ENCODE results near the gene SH3GL1.
A peak's percentile ranks its signal among the peaks of the same experiment; 100 is the strongest.
"Not testable (repeated sequence)": the region's sequence is repeated elsewhere in the genome, so short reads cannot be mapped to it uniquely, and the experiment has no call there.

Gene SH3GL1

DNA sequence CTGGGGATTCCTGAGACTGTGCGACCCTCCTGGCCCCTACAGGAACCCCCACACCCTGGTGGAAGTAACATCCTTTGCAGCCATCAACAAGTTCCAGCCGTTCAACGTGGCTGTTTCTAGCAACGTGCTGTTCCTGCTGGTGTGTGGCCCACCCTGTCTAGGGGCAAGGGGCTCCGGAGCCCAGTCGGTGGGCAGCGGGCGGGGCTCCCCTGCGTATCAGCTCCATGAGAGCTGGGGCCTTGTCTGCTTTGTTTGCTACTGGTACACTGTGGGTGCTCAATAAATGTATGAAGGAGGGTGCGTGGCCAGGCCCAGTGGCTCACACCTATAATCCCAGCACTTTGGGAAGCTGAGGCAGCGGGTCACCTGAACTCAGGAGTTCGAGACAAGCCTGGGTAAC lies 46.1 kb downstream of the SH3GL1 start:
- Histone ChIP-seq H2AFZ (ENCODE audit: low read depth, low read length) (no peak overlapping the region), H3K36me3 (ENCODE audit: insufficient read depth, low read length) (peaks cover 42% of the 10 kb centered on the region), H3K27ac (ENCODE audit: low read length) (no peak overlapping the region), H4K20me1 (ENCODE audit: insufficient read depth, low read length) (peaks cover 9% of the 10 kb centered on the region; the same call in 1 of the 2 replicates), H3K9me3 (ENCODE audit: insufficient read depth, low read length, severe bottlenecking) (no peaks in the 10 kb centered on the region), H3K9ac (ENCODE audit: low read depth, low read length) (no peak overlapping the region), H3K79me2 (ENCODE audit: insufficient read depth, low read length) (no peaks in the 10 kb centered on the region), H3K4me1 (ENCODE audit: insufficient read depth, low read length) (no peaks in the 10 kb centered on the region), H3K4me3 (ENCODE audit: low read depth in 1 of 2, low read length in 2 of 2) (no peak overlapping the region), H3K4me2 (ENCODE audit: insufficient read depth, low read length) (no peak overlapping the region), H3K27me3 (ENCODE audit: insufficient read depth, low read length, poor library complexity) (no peaks in the 10 kb centered on the region)
- TF ChIP-seq, protein P1, sequence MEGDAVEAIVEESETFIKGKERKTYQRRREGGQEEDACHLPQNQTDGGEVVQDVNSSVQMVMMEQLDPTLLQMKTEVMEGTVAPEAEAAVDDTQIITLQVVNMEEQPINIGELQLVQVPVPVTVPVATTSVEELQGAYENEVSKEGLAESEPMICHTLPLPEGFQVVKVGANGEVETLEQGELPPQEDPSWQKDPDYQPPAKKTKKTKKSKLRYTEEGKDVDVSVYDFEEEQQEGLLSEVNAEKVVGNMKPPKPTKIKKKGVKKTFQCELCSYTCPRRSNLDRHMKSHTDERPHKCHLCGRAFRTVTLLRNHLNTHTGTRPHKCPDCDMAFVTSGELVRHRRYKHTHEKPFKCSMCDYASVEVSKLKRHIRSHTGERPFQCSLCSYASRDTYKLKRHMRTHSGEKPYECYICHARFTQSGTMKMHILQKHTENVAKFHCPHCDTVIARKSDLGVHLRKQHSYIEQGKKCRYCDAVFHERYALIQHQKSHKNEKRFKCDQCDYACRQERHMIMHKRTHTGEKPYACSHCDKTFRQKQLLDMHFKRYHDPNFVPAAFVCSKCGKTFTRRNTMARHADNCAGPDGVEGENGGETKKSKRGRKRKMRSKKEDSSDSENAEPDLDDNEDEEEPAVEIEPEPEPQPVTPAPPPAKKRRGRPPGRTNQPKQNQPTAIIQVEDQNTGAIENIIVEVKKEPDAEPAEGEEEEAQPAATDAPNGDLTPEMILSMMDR (IDR thresholded peaks at IDR 0.05; ENCODE audit: borderline replicate concordance, extremely low read depth, low read length, poor library complexity, severe bottlenecking): no peak
- no peak for ATAC-seq (ENCODE audit: insufficient read depth, low read depth)
- no peak for DNase-seq

DNA sequence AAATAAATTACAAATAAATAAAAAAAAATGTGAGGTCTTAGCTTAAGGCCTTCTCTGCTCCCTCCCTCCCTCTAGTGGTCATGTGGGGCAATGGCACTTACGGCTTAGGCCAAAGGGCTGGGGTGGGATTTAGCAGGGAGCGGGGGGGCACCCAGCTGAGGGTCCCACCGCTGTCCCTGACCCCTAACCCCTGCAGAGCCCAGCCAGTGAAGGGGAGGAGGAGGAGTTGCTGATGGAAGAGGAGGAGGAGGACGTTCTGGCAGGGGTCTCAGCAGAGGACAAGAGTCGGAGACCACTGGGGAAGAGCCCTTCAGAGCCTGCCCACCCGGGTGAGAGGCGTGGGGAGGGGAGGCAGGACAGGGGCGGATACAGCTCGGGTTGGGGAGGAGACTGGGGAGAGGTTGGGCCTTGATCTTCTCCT lies 47.6 kb downstream of the SH3GL1 start:
- no peak overlapping the region for H2AFZ ChIP-seq (ENCODE audit: low read depth, low read length)
- H4K20me1 ChIP-seq (ENCODE audit: insufficient read depth, low read length): peaks cover 9% of the 10 kb centered on the region; the same call in 1 of the 2 replicates
- no peak overlapping the region for H3K27ac ChIP-seq (ENCODE audit: low read length)
- no peak overlapping the region for H3K4me3 ChIP-seq (ENCODE audit: low read depth in 1 of 2, low read length in 2 of 2)
- no peaks in the 10 kb centered on the region for H3K9me3 ChIP-seq (ENCODE audit: insufficient read depth, low read length, severe bottlenecking)
- H3K27me3 ChIP-seq (ENCODE audit: insufficient read depth, low read length, poor library complexity): no peaks in the 10 kb centered on the region
- H3K36me3 ChIP-seq (ENCODE audit: insufficient read depth, low read length): peaks cover 32% of the 10 kb centered on the region
- no peaks in the 10 kb centered on the region for H3K79me2 ChIP-seq (ENCODE audit: insufficient read depth, low read length)
- H3K4me1 ChIP-seq (ENCODE audit: insufficient read depth, low read length): no peaks in the 10 kb centered on the region
- TF ChIP-seq EZH2 (IDR thresholded peaks at IDR 0.05; ENCODE audit: borderline replicate concordance, low read depth, low read length, severe bottlenecking): no peak
- TF ChIP-seq, protein P1 (IDR thresholded peaks at IDR 0.05; ENCODE audit: borderline replicate concordance, extremely low read depth, low read length, poor library complexity, severe bottlenecking): peak; percentile 74
- H3K9ac ChIP-seq (ENCODE audit: low read depth, low read length): no peak overlapping the region
- ATAC-seq (ENCODE audit: insufficient read depth, low read depth) (peak; percentile 82), DNase-seq (peak; percentile 68)
- no peak overlapping the region for H3K4me2 ChIP-seq (ENCODE audit: insufficient read depth, low read length)

DNA sequence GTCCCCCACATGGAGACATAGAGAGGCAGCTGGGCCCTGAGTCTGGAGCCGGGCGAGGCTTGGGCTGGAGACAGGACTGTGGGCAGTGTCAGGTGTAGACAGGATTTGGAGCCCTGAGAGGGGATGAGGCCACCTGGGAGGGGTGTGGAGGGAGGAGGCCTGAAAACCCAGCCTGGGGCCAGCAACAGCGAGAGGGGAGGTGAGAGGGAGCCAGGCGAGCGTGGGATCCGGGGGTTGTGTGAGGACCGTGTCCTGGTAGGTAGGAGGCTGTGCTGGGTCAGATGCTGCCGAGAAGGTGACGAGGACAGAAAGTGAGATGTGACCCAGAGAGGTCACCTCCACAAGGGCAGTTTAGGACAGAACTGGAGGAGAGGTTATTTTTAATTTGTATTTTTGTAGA lies 49.6 kb downstream of the SH3GL1 start:
- no peak overlapping the region for H3K9ac ChIP-seq (ENCODE audit: low read depth, low read length)
- no peaks in the 10 kb centered on the region for H3K79me2 ChIP-seq (ENCODE audit: insufficient read depth, low read length)
- no peak overlapping the region for H2AFZ ChIP-seq (ENCODE audit: low read depth, low read length)
- H3K4me2 ChIP-seq (ENCODE audit: insufficient read depth, low read length): no peak overlapping the region
- peaks cover 13% of the 10 kb centered on the region; the same call in 1 of the 2 replicates for H4K20me1 ChIP-seq (ENCODE audit: insufficient read depth, low read length)
- no peaks in the 10 kb centered on the region for H3K9me3 ChIP-seq (ENCODE audit: insufficient read depth, low read length, severe bottlenecking)
- H3K4me1 ChIP-seq (ENCODE audit: insufficient read depth, low read length): peaks cover 3% of the 10 kb centered on the region; the same call in 1 of the 2 replicates
- no peak for DNase-seq
- TF ChIP-seq EZH2 (IDR thresholded peaks at IDR 0.05; ENCODE audit: borderline replicate concordance, low read depth, low read length, severe bottlenecking): no peak
- TF ChIP-seq, protein P1 (IDR thresholded peaks at IDR 0.05; ENCODE audit: borderline replicate concordance, extremely low read depth, low read length, poor library complexity, severe bottlenecking): no peak
- no peaks in the 10 kb centered on the region for H3K27me3 ChIP-seq (ENCODE audit: insufficient read depth, low read length, poor library complexity)
- ATAC-seq (ENCODE audit: insufficient read depth, low read depth): no peak
- H3K36me3 ChIP-seq (ENCODE audit: insufficient read depth, low read length): peaks cover 40% of the 10 kb centered on the region
- H3K27ac ChIP-seq (ENCODE audit: low read length): no peak overlapping the region
- H3K4me3 ChIP-seq (ENCODE audit: low read depth in 1 of 2, low read length in 2 of 2): no peak overlapping the region

DNA sequence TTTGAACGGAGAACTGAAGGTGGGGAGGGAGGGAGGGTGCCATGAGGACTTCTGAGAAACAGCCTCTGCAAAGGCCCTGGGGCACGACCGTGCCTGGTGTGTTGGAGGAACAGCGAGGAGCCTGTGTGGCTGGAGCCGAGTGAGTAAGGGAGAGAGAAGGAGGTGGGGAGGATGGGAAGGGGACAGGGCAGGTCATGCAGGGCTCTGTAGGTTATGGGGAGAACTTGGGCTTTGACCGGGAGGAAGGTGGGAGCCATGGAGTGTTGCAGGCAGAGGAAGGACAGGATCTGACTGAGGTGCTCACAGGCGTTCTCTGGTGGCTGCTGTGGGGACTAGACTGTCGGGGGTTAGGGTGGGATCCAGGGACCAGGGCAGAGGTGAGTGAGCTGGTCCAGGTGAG lies 50.2 kb downstream of the SH3GL1 start:
- no peak overlapping the region for H3K4me2 ChIP-seq (ENCODE audit: insufficient read depth, low read length)
- H3K36me3 ChIP-seq (ENCODE audit: insufficient read depth, low read length): peaks cover 46% of the 10 kb centered on the region
- H3K9ac ChIP-seq (ENCODE audit: low read depth, low read length): no peak overlapping the region
- peaks cover 4% of the 10 kb centered on the region; the same call in 1 of the 2 replicates for H3K79me2 ChIP-seq (ENCODE audit: insufficient read depth, low read length)
- H3K27ac ChIP-seq (ENCODE audit: low read length): no peak overlapping the region
- no peak overlapping the region for H2AFZ ChIP-seq (ENCODE audit: low read depth, low read length)
- no peak for DNase-seq
- TF ChIP-seq, protein P1 (IDR thresholded peaks at IDR 0.05; ENCODE audit: borderline replicate concordance, extremely low read depth, low read length, poor library complexity, severe bottlenecking): no peak
- TF ChIP-seq EZH2 (IDR thresholded peaks at IDR 0.05; ENCODE audit: borderline replicate concordance, low read depth, low read length, severe bottlenecking): no peak
- no peaks in the 10 kb centered on the region for H3K27me3 ChIP-seq (ENCODE audit: insufficient read depth, low read length, poor library complexity)
- H3K9me3 ChIP-seq (ENCODE audit: insufficient read depth, low read length, severe bottlenecking): no peaks in the 10 kb centered on the region
- peaks cover 18% of the 10 kb centered on the region for H4K20me1 ChIP-seq (ENCODE audit: insufficient read depth, low read length)
- no peak for ATAC-seq (ENCODE audit: insufficient read depth, low read depth)
- no peak overlapping the region for H3K4me3 ChIP-seq (ENCODE audit: low read depth in 1 of 2, low read length in 2 of 2)
- peaks cover 9% of the 10 kb centered on the region; the same call in 1 of the 2 replicates for H3K4me1 ChIP-seq (ENCODE audit: insufficient read depth, low read length)

GRCh38 chr19:4349225-4349624 lies 51.1 kb downstream of the SH3GL1 start:
- not testable (repeated sequence) for ATAC-seq (ENCODE audit: insufficient read depth, low read depth); DNase-seq; H3K9ac ChIP-seq (ENCODE audit: low read depth, low read length); H3K27ac ChIP-seq (ENCODE audit: low read length); H3K4me3 ChIP-seq (ENCODE audit: low read depth in 1 of 2, low read length in 2 of 2); H3K9me3 ChIP-seq (ENCODE audit: insufficient read depth, low read length, severe bottlenecking); H3K79me2 ChIP-seq (ENCODE audit: insufficient read depth, low read length); H3K4me2 ChIP-seq (ENCODE audit: insufficient read depth, low read length); H2AFZ ChIP-seq (ENCODE audit: low read depth, low read length); H3K27me3 ChIP-seq (ENCODE audit: insufficient read depth, low read length, poor library complexity)
- Histone ChIP-seq H3K4me1 (ENCODE audit: insufficient read depth, low read length) (peaks cover 14% of the 10 kb centered on the region), H4K20me1 (ENCODE audit: insufficient read depth, low read length) (peaks cover 18% of the 10 kb centered on the region), H3K36me3 (ENCODE audit: insufficient read depth, low read length) (peaks cover 45% of the 10 kb centered on the region)

Measured in DND-41 (cell line).